A549 (cell line): ENCODE measurements around the gene DCAF8.

Experiments
- CTCF ChIP-seq: fragments of >200 bp; sonication (Bioruptor Twin); formaldehyde crosslinking; IDR thresholded peaks from 3 replicates; pipeline ENCODE4 v1.5.1; 2016
- RCOR1 ChIP-seq: fragments of 150-350 bp; IDR thresholded peaks from 2 replicates; pipeline ENCODE4 v1.6.1; 2014; ENCODE audit warnings: antibody characterized with exemption, low read length, low read depth
- TF ChIP-seq, protein P1 (sequence below): fragments of >200 bp; sonication (Bioruptor Twin); formaldehyde crosslinking; IDR thresholded peaks from 3 replicates; pipeline ENCODE4 v1.6.1; 2016

GRCh38 chr1:160222546-160222945, 39.8 kb downstream of the DCAF8 start:
- no peak for TF ChIP-seq CTCF
- TF ChIP-seq RCOR1: no peak
- TF ChIP-seq, protein P1, sequence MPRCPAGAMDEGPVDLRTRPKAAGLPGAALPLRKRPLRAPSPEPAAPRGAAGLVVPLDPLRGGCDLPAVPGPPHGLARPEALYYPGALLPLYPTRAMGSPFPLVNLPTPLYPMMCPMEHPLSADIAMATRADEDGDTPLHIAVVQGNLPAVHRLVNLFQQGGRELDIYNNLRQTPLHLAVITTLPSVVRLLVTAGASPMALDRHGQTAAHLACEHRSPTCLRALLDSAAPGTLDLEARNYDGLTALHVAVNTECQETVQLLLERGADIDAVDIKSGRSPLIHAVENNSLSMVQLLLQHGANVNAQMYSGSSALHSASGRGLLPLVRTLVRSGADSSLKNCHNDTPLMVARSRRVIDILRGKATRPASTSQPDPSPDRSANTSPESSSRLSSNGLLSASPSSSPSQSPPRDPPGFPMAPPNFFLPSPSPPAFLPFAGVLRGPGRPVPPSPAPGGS: no peak
